Stimulated activated CD8-positive, alpha-beta memory T cell treated with anti-CD3 and anti-CD28 coated beads, Interleukin-4, amount 100 ng/mL, for 48 hours (primary cell): ENCODE data around the gene PRR15L.

Experiments
- DNase-seq: peaks from one replicate; pipeline ENCODE4 v3.0.0-alpha.2; 2020

PRR15L gene

GRCh38 chr17:47987240-47987835 lies 29.7 kb upstream of the PRR15L start:
- no peak for DNase-seq

GRCh38 chr17:47986520-47986919 lies 28.8 kb upstream of the PRR15L start:
- no peak for DNase-seq

- no peak for DNase-seq
Measured at GRCh38 chr17:47983492-47984223, 26.0 kb upstream of the PRR15L start.

- no peak for DNase-seq
Measured at GRCh38 chr17:47982645-47983390, 25.1 kb upstream of the PRR15L start.

- no peak for DNase-seq
Measured at GRCh38 chr17:47982091-47982617, 24.5 kb upstream of the PRR15L start.

- no peak for DNase-seq
Measured at GRCh38 chr17:47981462-47981861, 23.8 kb upstream of the PRR15L start.

- no peak for DNase-seq
Measured at GRCh38 chr17:47980541-47980940, 22.9 kb upstream of the PRR15L start.

- DNase-seq: peak; percentile 68
Measured at GRCh38 chr17:47978324-47978723, 20.6 kb upstream of the PRR15L start.

GRCh38 chr17:47975823-47976205 lies 18.1 kb upstream of the PRR15L start:
- DNase-seq: no peak

- no peak for DNase-seq
Measured at GRCh38 chr17:47975189-47975822, 17.6 kb upstream of the PRR15L start.

GRCh38 chr17:47973541-47973940 lies 15.9 kb upstream of the PRR15L start:
- no peak for DNase-seq

GRCh38 chr17:47970725-47971499 lies 13.2 kb upstream of the PRR15L start, which contains the start of gene CDK5RAP3:
CDK5RAP3 (plus strand) TSS chr17:47971113; CDS start chr17:47971147, 34 bp downstream.
- DNase-seq: peak; percentile 100

- DNase-seq: no peak
Measured at GRCh38 chr17:47969930-47970724, 12.4 kb upstream of the PRR15L start.

GRCh38 chr17:47968836-47969235 lies 11.2 kb upstream of the PRR15L start:
- DNase-seq: no peak

GRCh38 chr17:47967607-47968252 lies 10.0 kb upstream of the PRR15L start:
- no peak for DNase-seq

- no peak for DNase-seq
Measured at GRCh38 chr17:47966079-47966519, 8.4 kb upstream of the PRR15L start.

GRCh38 chr17:47964856-47965255 lies 7.2 kb upstream of the PRR15L start:
- DNase-seq: no peak

GRCh38 chr17:47962901-47963300 lies 5.2 kb upstream of the PRR15L start:
- no peak for DNase-seq

- DNase-seq: no peak
Measured at GRCh38 chr17:47961406-47961805, 3.7 kb upstream of the PRR15L start.

- no peak for DNase-seq
Measured at GRCh38 chr17:47959825-47960655, 2.4 kb upstream of the PRR15L start.
